ENCODE measurements around the gene CYP2C9.

GRCh38 chr10:94890264-94891022, 48.0 kb upstream of the CYP2C9 start:
- TF ChIP-seq CTCF (IDR thresholded peaks at IDR 0.05): no peak
- no peak for TF ChIP-seq POLR2AphosphoS5 (IDR thresholded peaks at IDR 0.05; ENCODE audit: low read depth, low read length)

Measured in Panc1 (cell line).